ENCODE results near the gene ANKRD55.
A peak's percentile ranks its signal among the peaks of the same experiment; 100 is the strongest.
"Not testable (repeated sequence)": the region's sequence is repeated elsewhere in the genome, so short reads cannot be mapped to it uniquely, and the experiment has no call there.

The ANKRD55 gene

GRCh38 chr5:56206126-56206910 lies 26.8 kb downstream of the ANKRD55 start:
- no peak for DNase-seq

- not testable (repeated sequence) for DNase-seq
Observed at GRCh38 chr5:56203936-56204335, 29.2 kb downstream of the ANKRD55 start.

GRCh38 chr5:56202483-56202882 lies 30.6 kb downstream of the ANKRD55 start:
- DNase-seq = no peak

GRCh38 chr5:56201762-56202261 lies 31.3 kb downstream of the ANKRD55 start:
- not testable (repeated sequence) for DNase-seq

GRCh38 chr5:56200971-56201666 lies 32.0 kb downstream of the ANKRD55 start:
- DNase-seq = peak; percentile 62

GRCh38 chr5:56195016-56195415 lies 38.1 kb downstream of the ANKRD55 start:
- DNase-seq = no peak

GRCh38 chr5:56192246-56192645 lies 40.9 kb downstream of the ANKRD55 start:
- no peak for DNase-seq

GRCh38 chr5:56191656-56192055 lies 41.5 kb downstream of the ANKRD55 start:
- no peak for DNase-seq

GRCh38 chr5:56190497-56190896 lies 42.6 kb downstream of the ANKRD55 start:
- DNase-seq = no peak

GRCh38 chr5:56185768-56186311 lies 47.3 kb downstream of the ANKRD55 start:
- DNase-seq = no peak

- DNase-seq = no peak
Observed at GRCh38 chr5:56183506-56183905, 49.6 kb downstream of the ANKRD55 start.

GRCh38 chr5:56179442-56179841 lies 53.7 kb downstream of the ANKRD55 start:
- DNase-seq = no peak

GRCh38 chr5:56178823-56179222 lies 54.3 kb downstream of the ANKRD55 start:
- no peak for DNase-seq

GRCh38 chr5:56176871-56177533 lies 56.1 kb downstream of the ANKRD55 start:
- no peak for DNase-seq

GRCh38 chr5:56176155-56176798 lies 56.9 kb downstream of the ANKRD55 start:
- peak; percentile 5 for DNase-seq

GRCh38 chr5:56175488-56175887 lies 57.6 kb downstream of the ANKRD55 start:
- no peak for DNase-seq

- DNase-seq = no peak
Observed at GRCh38 chr5:56175021-56175420, 58.1 kb downstream of the ANKRD55 start.

GRCh38 chr5:56172241-56172640 lies 60.9 kb downstream of the ANKRD55 start:
- no peak for DNase-seq

GRCh38 chr5:56170557-56170956 lies 62.6 kb downstream of the ANKRD55 start:
- no peak for DNase-seq

GRCh38 chr5:56169949-56170348 lies 63.2 kb downstream of the ANKRD55 start:
- DNase-seq = no peak

- no peak for DNase-seq
Observed at GRCh38 chr5:56169281-56169680, 63.8 kb downstream of the ANKRD55 start.

GRCh38 chr5:56168066-56168478 lies 65.1 kb downstream of the ANKRD55 start:
- DNase-seq = no peak

GRCh38 chr5:56167519-56167918 lies 65.6 kb downstream of the ANKRD55 start:
- no peak for DNase-seq
